Eye (tissue), 1 donor: ENCODE measurements around the gene FCHSD2.

ENCODE experiments used
- DNase-seq: peaks from one replicate; pipeline ENCODE4 v3.0.0-alpha.2; 2015

FCHSD2 gene

GRCh38 chr11:73171436-73172161 lies 29.5 kb upstream of the FCHSD2 start:
- DNase-seq, result no peak

GRCh38 chr11:73170140-73170539 lies 28.0 kb upstream of the FCHSD2 start:
- DNase-seq, result no peak

GRCh38 chr11:73168925-73169579 lies 26.9 kb upstream of the FCHSD2 start:
- DNase-seq, result no peak

- DNase-seq, result no peak
These were observed 25.3 kb upstream of the FCHSD2 start for GRCh38 chr11:73167363-73167954.

- DNase-seq, result no peak
These were observed 22.9 kb upstream of the FCHSD2 start for GRCh38 chr11:73164803-73165540.

GRCh38 chr11:73163638-73164174 lies 21.6 kb upstream of the FCHSD2 start:
- no peak for DNase-seq

GRCh38 chr11:73162196-73162740 lies 20.1 kb upstream of the FCHSD2 start:
- DNase-seq, result no peak

GRCh38 chr11:73160005-73160760 lies 18.1 kb upstream of the FCHSD2 start:
- DNase-seq, result no peak

- no peak for DNase-seq
These were observed 17.2 kb upstream of the FCHSD2 start for GRCh38 chr11:73159297-73159696.

- no peak for DNase-seq
These were observed 16.4 kb upstream of the FCHSD2 start for GRCh38 chr11:73158356-73159051.

GRCh38 chr11:73157101-73158010 lies 15.2 kb upstream of the FCHSD2 start:
- peak; percentile 16 for DNase-seq

- no peak for DNase-seq
These were observed 14.6 kb upstream of the FCHSD2 start for GRCh38 chr11:73156686-73157085.

- no peak for DNase-seq
These were observed 14.0 kb upstream of the FCHSD2 start for GRCh38 chr11:73156114-73156513.

GRCh38 chr11:73155102-73155501 lies 13.0 kb upstream of the FCHSD2 start:
- no peak for DNase-seq

GRCh38 chr11:73154178-73154577 lies 12.1 kb upstream of the FCHSD2 start:
- DNase-seq, result no peak

- no peak for DNase-seq
These were observed 10.9 kb upstream of the FCHSD2 start for GRCh38 chr11:73152861-73153483.

- DNase-seq, result no peak
These were observed 10.2 kb upstream of the FCHSD2 start for GRCh38 chr11:73152086-73152853.

GRCh38 chr11:73151416-73151815 lies 9.3 kb upstream of the FCHSD2 start:
- no peak for DNase-seq

GRCh38 chr11:73149105-73149504 lies 7.0 kb upstream of the FCHSD2 start:
- no peak for DNase-seq
